ENCODE data around the gene NANOS2. TPM values are rescaled to one million over a fixed set of nuclear protein-coding genes. Genes with fewer than 3 reads are reported as not detected.

The NANOS2 gene
- polyA plus RNA-seq, 1 experiment: not detected

GRCh38 chr19:45938733-45939319 is 24.2 kb upstream of the NANOS2 start:
- Histone ChIP-seq H3K27me3 (ENCODE audit: control insufficient read depth, insufficient read depth, low read length) (peaks cover 16% of the 10 kb centered on the region), H3K4me3 (ENCODE audit: low read depth, low read length) (no peak overlapping the region), H3K36me3 (ENCODE audit: control insufficient read depth, insufficient read depth, low read length) (no peaks in the 10 kb centered on the region)
- POLR2A ChIA-PET: no interaction called here
- DNase-seq (ENCODE audit: low read depth): no peak
- TF ChIP-seq CTCF (IDR thresholded peaks at IDR 0.05; ENCODE audit: insufficient read depth, low read depth, low read length): no peak
- CTCF ChIA-PET: no interaction called here

- ChIA-PET CTCF (no interaction called here), POLR2A (no interaction called here)
- no peak for DNase-seq (ENCODE audit: low read depth)
- H3K4me3 ChIP-seq (ENCODE audit: low read depth, low read length): no peak overlapping the region
- no peak for TF ChIP-seq CTCF (IDR thresholded peaks at IDR 0.05; ENCODE audit: insufficient read depth, low read depth, low read length)
- H3K36me3 ChIP-seq (ENCODE audit: control insufficient read depth, insufficient read depth, low read length): no peaks in the 10 kb centered on the region
- peaks cover 18% of the 10 kb centered on the region for H3K27me3 ChIP-seq (ENCODE audit: control insufficient read depth, insufficient read depth, low read length)
These were observed 20.7 kb upstream of the NANOS2 start for GRCh38 chr19:45935267-45935666.

- ChIA-PET CTCF (no interaction called here), POLR2A (no interaction called here)
- no peak for DNase-seq (ENCODE audit: low read depth)
- Histone ChIP-seq H3K4me3 (ENCODE audit: low read depth, low read length) (no peak overlapping the region), H3K36me3 (ENCODE audit: control insufficient read depth, insufficient read depth, low read length) (no peaks in the 10 kb centered on the region), H3K27me3 (ENCODE audit: control insufficient read depth, insufficient read depth, low read length) (peaks cover 17% of the 10 kb centered on the region)
- no peak for TF ChIP-seq CTCF (IDR thresholded peaks at IDR 0.05; ENCODE audit: insufficient read depth, low read depth, low read length)
These were observed 20.1 kb upstream of the NANOS2 start for GRCh38 chr19:45934551-45935230.

DNA sequence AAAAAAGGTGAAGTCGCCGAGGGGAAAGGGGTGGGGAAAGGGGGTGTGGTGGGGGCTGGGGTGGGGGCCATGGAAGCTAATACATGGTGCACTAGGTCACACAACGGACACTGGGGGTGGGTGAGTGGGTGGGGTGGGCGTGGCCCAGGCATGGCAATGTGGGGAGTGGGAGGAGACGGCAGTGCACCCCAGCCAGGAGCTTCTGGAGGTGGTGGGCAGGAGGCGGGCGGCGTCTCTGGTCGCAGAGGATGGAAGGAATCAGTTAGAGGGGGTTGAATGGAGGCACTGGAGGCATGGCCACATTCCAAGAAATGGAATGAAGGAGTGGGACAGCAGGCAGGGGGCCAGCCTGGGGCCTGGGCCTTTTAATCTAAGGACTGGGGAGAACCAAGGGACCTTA is 19.2 kb upstream of the NANOS2 start:
- DNase-seq (ENCODE audit: low read depth): no peak
- Histone ChIP-seq H3K27me3 (ENCODE audit: control insufficient read depth, insufficient read depth, low read length) (peaks cover 13% of the 10 kb centered on the region), H3K36me3 (ENCODE audit: control insufficient read depth, insufficient read depth, low read length) (no peaks in the 10 kb centered on the region), H3K4me3 (ENCODE audit: low read depth, low read length) (no peak overlapping the region)
- ChIA-PET CTCF (no interaction called here), POLR2A (no interaction called here)
- no peak for TF ChIP-seq CTCF (IDR thresholded peaks at IDR 0.05; ENCODE audit: insufficient read depth, low read depth, low read length)

GRCh38 chr19:45931055-45931454 is 16.5 kb upstream of the NANOS2 start:
- H3K27me3 ChIP-seq (ENCODE audit: control insufficient read depth, insufficient read depth, low read length): peaks cover 6% of the 10 kb centered on the region
- no peak for TF ChIP-seq CTCF (IDR thresholded peaks at IDR 0.05; ENCODE audit: insufficient read depth, low read depth, low read length)
- no peaks in the 10 kb centered on the region for H3K36me3 ChIP-seq (ENCODE audit: control insufficient read depth, insufficient read depth, low read length)
- POLR2A ChIA-PET: no interaction called here
- no peak for DNase-seq (ENCODE audit: low read depth)
- H3K4me3 ChIP-seq (ENCODE audit: low read depth, low read length): no peak overlapping the region
- CTCF ChIA-PET: no interaction called here
